ENCODE data around the gene NGRN. TPM values are rescaled to one million over a fixed set of nuclear protein-coding genes. Genes with fewer than 3 reads are reported as not detected.
A peak's percentile ranks its signal among the peaks of the same experiment; 100 is the strongest.

Gene NGRN
- total and polyA plus RNA-seq, 11 donors, result 93.2 to 149 (median 119) TPM

- 43 to 63% (median 49%) methylated on average over 11 to 22 of the region's 22 CpGs for WGBS, 4 donors
- H3K27ac ChIP-seq, result peak overlapping the region in 6 of 12 donors; percentile 9 to 52 (median 38)
- TF ChIP-seq POLR2A (IDR thresholded peaks at IDR 0.05), result no peak
- TF ChIP-seq CTCF (IDR thresholded peaks at IDR 0.05), result peak in 1 of 12 donors; percentile 5
- no peak overlapping the region for H3K4me3 ChIP-seq
- peaks cover 0 to 56% (median 35%) of the 10 kb centered on the region in 9 donors for H3K36me3 ChIP-seq
- ATAC-seq (peak; percentile 69 to 82 (median 78)), DNase-seq (peak in 1 of 5 donors; percentile 56)
- H3K27me3 ChIP-seq, result no peaks in the 10 kb centered on the region
- H3K4me1 ChIP-seq, result peaks cover 0 to 13% (median 0%) of the 10 kb centered on the region in 12 donors
- H3K9me3 ChIP-seq, result no peaks in the 10 kb centered on the region
- intact Hi-C loops (cut with DNase I), result no loop called here
Measured at GRCh38 chr15:90241343-90242192, 23.9 kb upstream of the NGRN start.

DNA sequence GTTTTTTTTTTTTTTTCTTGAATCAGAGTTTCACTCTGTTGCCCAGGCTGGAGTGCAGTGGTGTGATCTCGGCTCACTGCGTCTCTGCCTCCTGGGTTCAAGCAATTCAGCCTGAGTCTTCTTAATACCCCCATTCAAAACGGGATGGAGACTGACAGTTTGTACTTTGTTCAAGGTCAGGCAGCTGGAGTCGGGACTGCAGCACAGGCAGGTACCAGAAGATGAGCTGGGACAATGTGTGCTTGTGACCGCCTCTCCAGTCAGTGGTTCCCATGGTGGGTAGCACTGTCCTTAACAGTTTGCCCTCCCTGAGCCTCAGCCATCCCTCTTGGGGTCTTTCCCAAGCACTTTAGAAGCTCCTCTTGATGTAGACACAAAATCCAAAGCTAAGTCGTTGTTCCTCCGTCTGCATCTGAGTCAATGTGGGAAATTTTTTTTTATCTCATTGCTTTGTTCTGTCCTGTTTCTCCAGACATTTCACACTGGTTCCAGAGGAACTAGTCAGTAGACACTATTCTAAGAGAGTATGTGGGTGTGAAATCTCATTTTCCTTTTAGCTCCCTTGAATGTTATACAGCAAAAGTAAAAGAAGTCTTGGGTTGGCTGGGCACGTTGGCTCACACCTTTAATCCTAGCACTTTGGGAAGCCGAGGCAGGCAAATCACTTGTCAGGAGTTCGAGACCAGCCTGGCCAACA is 21.4 kb upstream of the NGRN start:
- Histone ChIP-seq H3K4me1 (peaks cover 0 to 23% (median 4%) of the 10 kb centered on the region in 12 donors), H3K27ac (no peak overlapping the region), H3K9me3 (no peaks in the 10 kb centered on the region), H3K27me3 (no peaks in the 10 kb centered on the region), H3K36me3 (peaks cover 0 to 32% (median 10%) of the 10 kb centered on the region in 9 donors), H3K4me3 (no peak overlapping the region)
- intact Hi-C loops (cut with DNase I), result no loop called here
- no peak for DNase-seq
- 86 to 93% (median 88%) methylated on average over 10 of the region's 10 CpGs for WGBS, 4 donors
- no peak for ATAC-seq
- TF ChIP-seq CTCF (IDR thresholded peaks at IDR 0.05) (no peak), POLR2A (IDR thresholded peaks at IDR 0.05) (no peak)

GRCh38 chr15:90248789-90249202 is 16.7 kb upstream of the NGRN start:
- Histone ChIP-seq H3K27me3 (no peaks in the 10 kb centered on the region), H3K4me1 (peaks cover 0 to 22% (median 11%) of the 10 kb centered on the region in 12 donors), H3K36me3 (no peaks in the 10 kb centered on the region), H3K4me3 (peak overlapping the region in 10 of 12 donors; percentile 45 to 94 (median 60)), H3K27ac (peak overlapping the region in 11 of 12 donors; percentile 22 to 81 (median 60)), H3K9me3 (no peaks in the 10 kb centered on the region)
- peak; percentile 26 to 78 (median 70) for ATAC-seq
- 36 to 45% (median 40%) methylated on average over 6 of the region's 6 CpGs for WGBS, 4 donors
- DNase-seq, result no peak
- no peak for TF ChIP-seq CTCF (IDR thresholded peaks at IDR 0.05)
- TF ChIP-seq POLR2A (IDR thresholded peaks at IDR 0.05), result no peak
- intact Hi-C loops (cut with DNase I), result loop anchor here in 1 of 10 donors (1.0 kb wide), 1 partner anchor 14 kb away; the partner anchor contains the start of gene GDPGP1
